Astrocyte (in vitro differentiated cells and primary cell): ENCODE results near the gene PSMD12. TPM values are rescaled to one million over a fixed set of nuclear protein-coding genes. Genes with fewer than 3 reads are reported as not detected.

Source experiments
- DNase-seq: peaks from one replicate; pipeline ENCODE4 v3.0.0-alpha.2; 2010; ENCODE audit warnings: low read depth
- FAIRE-seq: peaks from 2 replicates; lab custom pipeline; 2011; peaks lifted over from hg19 to GRCh38; lab: Jason Lieb, UNC
- H2AFZ ChIP-seq: 2 replicates; pipeline ENCODE4 v1.6.0; 2012; ENCODE audit warnings: low read depth, low read length, inconsistent platforms
- H3K27ac ChIP-seq: 2 replicates; pipeline ENCODE4 v1.5.1; 2011; ENCODE audit warnings: low read depth, low read length, inconsistent platforms
- H3K27me3 ChIP-seq: 2 replicates; pipeline ENCODE4 v1.6.0; 2011; ENCODE audit warnings: low read length, inconsistent platforms; ENCODE audit not compliant: insufficient read depth
- H3K36me3 ChIP-seq: 2 replicates; pipeline ENCODE4 v1.5.1; 2011; ENCODE audit warnings: low read length, inconsistent platforms; ENCODE audit not compliant: insufficient read depth
- H3K4me1 ChIP-seq: 2 replicates; pipeline ENCODE4 v1.5.1; 2011; ENCODE audit warnings: low read length, inconsistent platforms; ENCODE audit not compliant: insufficient read depth
- H3K4me2 ChIP-seq: 2 replicates; pipeline ENCODE4 v1.6.0; 2012; ENCODE audit warnings: low read length, inconsistent platforms
- H3K4me3 ChIP-seq: 2 replicates; pipeline ENCODE4 v1.5.1; 2011; ENCODE audit warnings: low read depth, mild to moderate bottlenecking, low read length, inconsistent platforms; ENCODE audit not compliant: insufficient read depth
- H3K79me2 ChIP-seq: 2 replicates; pipeline ENCODE4 v1.6.0; 2012; ENCODE audit warnings: mild to moderate bottlenecking, low read length, inconsistent platforms; ENCODE audit not compliant: insufficient read depth
- H3K9ac ChIP-seq: 2 replicates; pipeline ENCODE4 v1.6.0; 2012; ENCODE audit warnings: mild to moderate bottlenecking, low read length, inconsistent platforms
- H3K9me3 ChIP-seq: 2 replicates; pipeline ENCODE4 v1.5.1; 2012; ENCODE audit warnings: low read depth, mild to moderate bottlenecking, low read length, inconsistent platforms; ENCODE audit not compliant: insufficient read depth
- H4K20me1 ChIP-seq: 2 replicates; pipeline ENCODE4 v1.6.0; 2012; ENCODE audit warnings: low read length, inconsistent platforms; ENCODE audit not compliant: insufficient read depth
- H3K27ac Mint-ChIP-seq: one replicate; pipeline ENCODE4 v1.8.0; 2021; ENCODE audit warnings: mild to moderate bottlenecking, mixed read lengths; ENCODE audit not compliant: unreplicated experiment
- H3K27me3 Mint-ChIP-seq: one replicate; pipeline ENCODE4 v1.8.0; 2021; ENCODE audit warnings: low read depth, mixed read lengths; ENCODE audit not compliant: unreplicated experiment
- H3K36me3 Mint-ChIP-seq: one replicate; pipeline ENCODE4 v1.8.0; 2021; ENCODE audit warnings: low read depth, mixed read lengths; ENCODE audit not compliant: unreplicated experiment
- H3K4me1 Mint-ChIP-seq: one replicate; pipeline ENCODE4 v1.8.0; 2021; ENCODE audit warnings: low read depth, mixed read lengths; ENCODE audit not compliant: unreplicated experiment
- H3K4me3 Mint-ChIP-seq: one replicate; pipeline ENCODE4 v1.8.0; 2021; ENCODE audit warnings: mild to moderate bottlenecking, moderate library complexity, mixed read lengths; ENCODE audit not compliant: unreplicated experiment
- H3K9me3 Mint-ChIP-seq: one replicate; pipeline ENCODE4 v1.8.0; 2021; ENCODE audit warnings: mild to moderate bottlenecking, mixed read lengths; ENCODE audit not compliant: unreplicated experiment
- CTCF ChIP-seq: IDR thresholded peaks from 2 replicates; pipeline ENCODE4 v1.5.1; 2011; ENCODE audit warnings: low read depth, mild to moderate bottlenecking, inconsistent platforms, low read length, moderate library complexity; ENCODE audit not compliant: insufficient read depth
- EZH2 ChIP-seq: IDR thresholded peaks from 2 replicates; pipeline ENCODE4 v1.6.1; 2012; ENCODE audit warnings: mild to moderate bottlenecking, low read length, inconsistent platforms; ENCODE audit not compliant: insufficient read depth
- total RNA-seq: library from RNA; stranded (reverse); gene quantifications from 2 replicates; pipeline ENCODE4 v1.2.1, GENCODE V29; 2021

The PSMD12 gene
- total RNA-seq, 1 donor from 2014 or later: 74.1 TPM

GRCh38 chr17:67414559-67414958 lies 48.2 kb upstream of the PSMD12 start:
- H3K4me3 Mint-ChIP-seq: no peak overlapping the region
- Histone ChIP-seq H3K4me1 (no peaks in the 10 kb centered on the region), H3K9ac (no peak overlapping the region), H3K36me3 (no peaks in the 10 kb centered on the region), H2AFZ (no peak overlapping the region), H3K27ac (no peak overlapping the region), H3K4me3 (no peak overlapping the region), H3K27me3 (no peaks in the 10 kb centered on the region), H3K9me3 (no peaks in the 10 kb centered on the region), H3K4me2 (no peak overlapping the region), H4K20me1 (no peaks in the 10 kb centered on the region), H3K79me2 (no peaks in the 10 kb centered on the region)
- FAIRE-seq: no peak
- no peak for TF ChIP-seq EZH2
- no peaks in the 10 kb centered on the region for H3K36me3 Mint-ChIP-seq
- no peaks in the 10 kb centered on the region for H3K27me3 Mint-ChIP-seq
- H3K4me1 Mint-ChIP-seq: no peaks in the 10 kb centered on the region
- H3K27ac Mint-ChIP-seq: no peak overlapping the region
- no peak for DNase-seq
- H3K9me3 Mint-ChIP-seq: peaks cover 4% of the 10 kb centered on the region

DNA sequence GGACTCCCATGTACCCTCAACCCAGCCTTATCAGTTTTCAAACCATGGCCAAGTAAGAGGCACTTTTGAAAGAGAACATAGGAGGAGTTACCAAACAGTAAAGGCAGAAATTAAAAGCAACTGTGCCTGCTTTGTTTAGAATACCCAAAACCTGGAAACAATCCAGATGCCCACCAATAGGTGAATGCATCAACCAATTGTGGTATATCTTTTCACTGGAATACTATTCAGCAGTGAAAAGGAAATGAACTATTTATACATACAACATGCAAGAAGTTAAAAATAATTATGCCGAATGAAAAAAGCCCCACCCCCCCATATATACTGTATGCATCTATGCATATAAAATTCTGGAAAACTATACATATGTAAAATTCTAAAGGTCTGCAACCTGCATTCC lies 47.8 kb upstream of the PSMD12 start:
- Mint-ChIP-seq H3K9me3 (peaks cover 4% of the 10 kb centered on the region), H3K4me3 (no peak overlapping the region), H3K27ac (no peak overlapping the region), H3K36me3 (no peaks in the 10 kb centered on the region), H3K27me3 (no peaks in the 10 kb centered on the region), H3K4me1 (no peaks in the 10 kb centered on the region)
- Histone ChIP-seq H3K9ac (no peak overlapping the region), H2AFZ (no peak overlapping the region), H3K36me3 (no peaks in the 10 kb centered on the region), H3K4me2 (no peak overlapping the region), H3K4me1 (no peaks in the 10 kb centered on the region), H4K20me1 (no peaks in the 10 kb centered on the region), H3K4me3 (no peak overlapping the region), H3K27me3 (no peaks in the 10 kb centered on the region), H3K79me2 (no peaks in the 10 kb centered on the region), H3K27ac (no peak overlapping the region), H3K9me3 (no peaks in the 10 kb centered on the region)
- DNase-seq: no peak
- TF ChIP-seq EZH2: no peak
- no peak for TF ChIP-seq CTCF
- no peak for FAIRE-seq

- Histone ChIP-seq H2AFZ (no peak overlapping the region), H3K9me3 (no peaks in the 10 kb centered on the region), H3K27ac (no peak overlapping the region), H3K4me3 (no peak overlapping the region), H3K9ac (no peak overlapping the region), H3K79me2 (no peaks in the 10 kb centered on the region), H3K27me3 (no peaks in the 10 kb centered on the region), H3K4me2 (no peak overlapping the region), H3K36me3 (no peaks in the 10 kb centered on the region), H4K20me1 (no peaks in the 10 kb centered on the region), H3K4me1 (no peaks in the 10 kb centered on the region)
- H3K9me3 Mint-ChIP-seq: peaks cover 4% of the 10 kb centered on the region
- H3K4me3 Mint-ChIP-seq: no peak overlapping the region
- no peaks in the 10 kb centered on the region for H3K4me1 Mint-ChIP-seq
- no peak for TF ChIP-seq EZH2
- no peak for TF ChIP-seq CTCF
- no peak for FAIRE-seq
- H3K27me3 Mint-ChIP-seq: no peaks in the 10 kb centered on the region
- no peak for DNase-seq
- H3K36me3 Mint-ChIP-seq: no peaks in the 10 kb centered on the region
- no peak overlapping the region for H3K27ac Mint-ChIP-seq
Observed at GRCh38 chr17:67413388-67413787, 47.0 kb upstream of the PSMD12 start.
